ENCODE results near the gene ZNF543.

GRCh38 chr19:57288373-57288772 lies 31.9 kb upstream of the ZNF543 start:
- TF ChIP-seq CTCF (IDR thresholded peaks at IDR 0.05; ENCODE audit: low read depth, low read length), result no peak
- TF ChIP-seq EZH2phosphoT487 (IDR thresholded peaks at IDR 0.05; ENCODE audit: low read depth), result no peak

Measured in OCI-LY3 (cell line).